Activated CD8-positive, alpha-beta T cell treated with anti-CD3 and anti-CD28 coated beads, Interleukin-2, amount 10 ng/mL, durations not matched to agents 7 days and 5 days (primary cell): ENCODE measurements around the gene CHST12. TPM values are rescaled to one million over a fixed set of nuclear protein-coding genes. Genes with fewer than 3 reads are reported as not detected.
"Not testable (repeated sequence)": the region's sequence is repeated elsewhere in the genome, so short reads cannot be mapped to it uniquely, and the experiment has no call there.

Experiments used
- ATAC-seq: fragments of 150-1000 bp; cut with Tn5 transposase; one replicate; pipeline ENCODE4 v1.10.0; 2021; ENCODE audit warnings: moderate library complexity
- CTCF ChIA-PET: fragments of 350-600 bp; sonication (Branson Sonifier 250); formaldehyde crosslinking; loops from one replicate; lab custom pipeline; 2021; ENCODE audit warnings: antibody characterized with exemption; lab: Charles Lee
- POLR2A ChIA-PET: fragments of 350-600 bp; sonication (Branson Sonifier 250); formaldehyde crosslinking; loops from one replicate; lab custom pipeline; 2021; ENCODE audit warnings: antibody characterized with exemption; lab: Charles Lee
- DNase-seq: peaks from one replicate; pipeline ENCODE4 v3.0.0-alpha.2; 2020
- H3K27ac Mint-ChIP-seq: one replicate; pipeline ENCODE4 v1.8.0; 2021; ENCODE audit warnings: mild to moderate bottlenecking, mixed read lengths
- H3K27me3 Mint-ChIP-seq: one replicate; pipeline ENCODE4 v1.8.0; 2021; ENCODE audit warnings: low read depth, mixed read lengths
- H3K36me3 Mint-ChIP-seq: one replicate; pipeline ENCODE4 v1.8.0; 2021; ENCODE audit warnings: low read depth, mixed read lengths
- H3K4me1 Mint-ChIP-seq: one replicate; pipeline ENCODE4 v1.8.0; 2021; ENCODE audit warnings: low read depth, mixed read lengths
- H3K4me3 Mint-ChIP-seq: one replicate; pipeline ENCODE4 v1.8.0; 2021; ENCODE audit warnings: mild to moderate bottlenecking, mixed read lengths
- H3K9me3 Mint-ChIP-seq: one replicate; pipeline ENCODE4 v1.8.0; 2022; ENCODE audit warnings: mixed read lengths; ENCODE audit not compliant: insufficient read depth
- total RNA-seq, 2 experiments: library from RNA; stranded (reverse); gene quantifications; one replicate each; pipeline ENCODE4 v1.2.3, GENCODE V29; 2021

The CHST12 gene
- total RNA-seq, 2 experiments from 2014 or later = 47.9 to 49.0 TPM

- not testable (repeated sequence) for H3K4me1 Mint-ChIP-seq, DNase-seq, H3K9me3 Mint-ChIP-seq, H3K27ac Mint-ChIP-seq, H3K36me3 Mint-ChIP-seq, ATAC-seq, H3K4me3 Mint-ChIP-seq
- CTCF ChIA-PET = interaction anchor here (0.7 to 3.8 kb wide), 31 partner anchors 10 to 396 kb away, joined by 3 to 45 read pairs (median 4); partner anchors contain the start of genes BRAT1, CHST12 and TTYH3
- H3K27me3 Mint-ChIP-seq = peaks cover 15% of the 10 kb centered on the region
- POLR2A ChIA-PET = interaction anchor here (0.6 to 1.3 kb wide), 4 partner anchors 18 to 31 kb away, joined by 3 to 5 read pairs (median 3); no protein-coding TSS in a partner anchor
These were observed 66.2 kb downstream of the CHST12 start for GRCh38 chr7:2469460-2470203.

- Mint-ChIP-seq H3K36me3 (no peaks in the 10 kb centered on the region), H3K4me1 (peaks cover 7% of the 10 kb centered on the region), H3K4me3 (no peak overlapping the region), H3K27me3 (peaks cover 15% of the 10 kb centered on the region), H3K9me3 (no peaks in the 10 kb centered on the region), H3K27ac (no peak overlapping the region)
- ChIA-PET CTCF (interaction anchor here (0.7 to 3.8 kb wide), 13 partner anchors 10 to 240 kb away, joined by 3 to 45 read pairs (median 6); partner anchors contain the start of genes BRAT1, CHST12 and TTYH3), POLR2A (interaction anchor here (0.8 to 1.1 kb wide), 3 partner anchors 18 to 71 kb away, joined by 3 to 5 read pairs (median 4); no protein-coding TSS in a partner anchor)
- DNase-seq (no peak), ATAC-seq (no peak)
These were observed 67.0 kb downstream of the CHST12 start for GRCh38 chr7:2470204-2471021.

- H3K4me1 Mint-ChIP-seq = peaks cover 7% of the 10 kb centered on the region
- no peak for ATAC-seq
- no peaks in the 10 kb centered on the region for H3K36me3 Mint-ChIP-seq
- ChIA-PET CTCF (interaction anchor here (0.7 to 2.9 kb wide), 6 partner anchors 9 to 239 kb away, joined by 3 to 18 read pairs (median 5); partner anchors contain the start of gene BRAT1), POLR2A (interaction anchor here (1.1 kb wide), 2 partner anchors 19 to 71 kb away, joined by 4 to 5 read pairs; no protein-coding TSS in a partner anchor)
- H3K27ac Mint-ChIP-seq = no peak overlapping the region
- no peaks in the 10 kb centered on the region for H3K9me3 Mint-ChIP-seq
- no peak for DNase-seq
- H3K27me3 Mint-ChIP-seq = peaks cover 15% of the 10 kb centered on the region
- no peak overlapping the region for H3K4me3 Mint-ChIP-seq
These were observed 67.6 kb downstream of the CHST12 start for GRCh38 chr7:2471022-2471329.

- H3K27me3 Mint-ChIP-seq = peaks cover 15% of the 10 kb centered on the region
- H3K4me1 Mint-ChIP-seq = peaks cover 7% of the 10 kb centered on the region
- H3K27ac Mint-ChIP-seq = no peak overlapping the region
- H3K36me3 Mint-ChIP-seq = no peaks in the 10 kb centered on the region
- no peaks in the 10 kb centered on the region for H3K9me3 Mint-ChIP-seq
- CTCF ChIA-PET = interaction anchor here (1.1 to 1.5 kb wide), 3 partner anchors 20 to 87 kb away, joined by 3 to 6 read pairs (median 4); partner anchors contain the start of gene BRAT1
- ATAC-seq (no peak), DNase-seq (no peak)
- POLR2A ChIA-PET = interaction anchor here (1.1 kb wide), 1 partner anchor 19 kb away, joined by 5 read pairs; no protein-coding TSS in a partner anchor
- no peak overlapping the region for H3K4me3 Mint-ChIP-seq
These were observed 68.0 kb downstream of the CHST12 start for GRCh38 chr7:2471396-2471795.

- DNase-seq (no peak), ATAC-seq (no peak)
- no peaks in the 10 kb centered on the region for H3K36me3 Mint-ChIP-seq
- no peak overlapping the region for H3K4me3 Mint-ChIP-seq
- no peak overlapping the region for H3K27ac Mint-ChIP-seq
- POLR2A ChIA-PET = no interaction called here
- peaks cover 15% of the 10 kb centered on the region for H3K27me3 Mint-ChIP-seq
- CTCF ChIA-PET = interaction anchor here (0.8 kb wide), 1 partner anchor 20 kb away, joined by 4 read pairs; no protein-coding TSS in a partner anchor
- H3K4me1 Mint-ChIP-seq = peaks cover 14% of the 10 kb centered on the region
- H3K9me3 Mint-ChIP-seq = no peaks in the 10 kb centered on the region
These were observed 69.3 kb downstream of the CHST12 start for GRCh38 chr7:2472739-2473138.

GRCh38 chr7:2473496-2474180, 70.2 kb downstream of the CHST12 start:
- ATAC-seq (no peak), DNase-seq (no peak)
- no peak overlapping the region for H3K27ac Mint-ChIP-seq
- peaks cover 22% of the 10 kb centered on the region for H3K4me1 Mint-ChIP-seq
- ChIA-PET CTCF (no interaction called here), POLR2A (interaction anchor here (1.2 kb wide), 1 partner anchor 67 kb away, joined by 4 read pairs; no protein-coding TSS in a partner anchor)
- H3K36me3 Mint-ChIP-seq = no peaks in the 10 kb centered on the region
- H3K4me3 Mint-ChIP-seq = no peak overlapping the region
- peaks cover 15% of the 10 kb centered on the region for H3K27me3 Mint-ChIP-seq
- no peaks in the 10 kb centered on the region for H3K9me3 Mint-ChIP-seq

GRCh38 chr7:2474224-2474623, 70.8 kb downstream of the CHST12 start:
- peaks cover 14% of the 10 kb centered on the region for H3K27me3 Mint-ChIP-seq
- no peaks in the 10 kb centered on the region for H3K9me3 Mint-ChIP-seq
- no peak overlapping the region for H3K27ac Mint-ChIP-seq
- H3K36me3 Mint-ChIP-seq = no peaks in the 10 kb centered on the region
- ChIA-PET POLR2A (interaction anchor here (1.2 kb wide), 1 partner anchor 66 kb away, joined by 4 read pairs; no protein-coding TSS in a partner anchor), CTCF (no interaction called here)
- no peak for ATAC-seq
- no peak for DNase-seq
- H3K4me1 Mint-ChIP-seq = peaks cover 23% of the 10 kb centered on the region
- H3K4me3 Mint-ChIP-seq = no peak overlapping the region

- Mint-ChIP-seq H3K4me3 (no peak overlapping the region), H3K9me3 (no peaks in the 10 kb centered on the region), H3K27ac (no peak overlapping the region), H3K4me1 (peaks cover 24% of the 10 kb centered on the region), H3K36me3 (no peaks in the 10 kb centered on the region), H3K27me3 (peaks cover 9% of the 10 kb centered on the region)
- ChIA-PET POLR2A (interaction anchor here (0.6 to 1.2 kb wide), 2 partner anchors 65 to 224 kb away, joined by 3 to 4 read pairs; no protein-coding TSS in a partner anchor), CTCF (no interaction called here)
- ATAC-seq = no peak
- DNase-seq = no peak
These were observed 71.6 kb downstream of the CHST12 start for GRCh38 chr7:2474813-2475677.

- POLR2A ChIA-PET = no interaction called here
These were observed 72.2 kb downstream of the CHST12 start for GRCh38 chr7:2475678-2476015.

GRCh38 chr7:2476298-2476697, 72.9 kb downstream of the CHST12 start, which contains the start of gene GRIFIN:
Gene GRIFIN, minus strand, starts transcription at chr7:2476398. Its CDS starts 15 bp downstream, at chr7:2476383.
- H3K9me3 Mint-ChIP-seq = no peaks in the 10 kb centered on the region
- POLR2A ChIA-PET = no interaction called here
- no peak within 1 kb of the TSS for H3K4me3 Mint-ChIP-seq
- ATAC-seq (no peak), DNase-seq (no peak)
- peak within 1 kb of the TSS; percentile 67 for H3K27ac Mint-ChIP-seq
- peaks cover 21% of the 10 kb centered on the region for H3K4me1 Mint-ChIP-seq
- peaks cover 3% of the 10 kb centered on the region for H3K27me3 Mint-ChIP-seq
- CTCF ChIA-PET = no interaction called here
- H3K36me3 Mint-ChIP-seq = no peaks in the 10 kb centered on the region

More at GRCh38 chr7:2475678-2476015, 72.2 kb downstream of the CHST12 start:
- DNase-seq (no peak), ATAC-seq (no peak)
- CTCF ChIA-PET = no interaction called here
- Mint-ChIP-seq H3K36me3 (no peaks in the 10 kb centered on the region), H3K27ac (no peak overlapping the region), H3K27me3 (peaks cover 4% of the 10 kb centered on the region), H3K4me1 (peaks cover 24% of the 10 kb centered on the region), H3K4me3 (no peak overlapping the region), H3K9me3 (no peaks in the 10 kb centered on the region)
